ENCODE results near the gene SLC27A5.

Gene SLC27A5

DNA sequence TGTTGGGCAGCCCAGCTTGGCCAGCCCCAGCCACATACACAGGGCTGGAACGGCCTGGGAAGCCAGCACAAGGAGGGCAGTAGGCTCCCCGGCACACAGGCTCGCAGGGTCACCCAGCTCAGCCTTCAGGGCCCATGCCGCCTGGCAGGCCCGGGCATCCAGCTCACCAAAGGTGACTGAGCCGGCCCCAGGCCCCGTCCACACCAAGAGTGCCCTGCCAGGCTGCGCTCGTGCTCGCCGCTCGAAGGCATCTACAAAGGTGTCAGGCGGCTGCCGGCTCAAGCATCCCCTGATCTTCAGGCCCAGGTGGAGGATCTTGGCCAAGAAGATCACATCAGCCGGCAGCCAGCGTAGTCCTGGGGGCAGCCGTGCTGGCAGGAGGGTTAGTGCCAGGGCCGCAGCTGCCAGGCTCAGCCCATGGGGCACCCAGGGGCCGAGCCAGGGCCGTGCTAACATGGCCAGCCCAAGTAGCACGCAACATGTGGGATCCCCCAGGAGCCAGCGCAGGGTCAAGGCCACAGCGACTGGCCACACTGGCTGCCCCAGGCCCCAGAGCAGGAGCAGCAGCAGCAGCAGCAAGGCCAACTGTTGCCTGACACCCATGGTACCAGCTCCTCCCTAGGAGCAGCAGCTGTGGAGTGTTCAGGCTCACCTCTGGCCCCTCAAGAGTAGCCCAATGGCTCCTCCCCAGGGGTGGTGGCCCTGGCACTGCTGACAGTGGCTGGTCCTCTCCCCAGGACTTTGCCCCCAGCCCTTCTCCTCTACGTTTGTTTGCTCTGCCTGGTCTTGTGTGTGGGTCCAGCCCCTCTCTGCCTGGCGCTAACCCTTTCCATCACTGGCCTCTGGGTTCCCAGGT lies at the start of gene SLC27A5:
Gene SLC27A5, minus strand, starts transcription at position 640 of the 856 bp plus-strand sequence. Its CDS starts 37 bp downstream, at position 603.
- DNase-seq (ENCODE audit: low spot score), result no peak

DNA sequence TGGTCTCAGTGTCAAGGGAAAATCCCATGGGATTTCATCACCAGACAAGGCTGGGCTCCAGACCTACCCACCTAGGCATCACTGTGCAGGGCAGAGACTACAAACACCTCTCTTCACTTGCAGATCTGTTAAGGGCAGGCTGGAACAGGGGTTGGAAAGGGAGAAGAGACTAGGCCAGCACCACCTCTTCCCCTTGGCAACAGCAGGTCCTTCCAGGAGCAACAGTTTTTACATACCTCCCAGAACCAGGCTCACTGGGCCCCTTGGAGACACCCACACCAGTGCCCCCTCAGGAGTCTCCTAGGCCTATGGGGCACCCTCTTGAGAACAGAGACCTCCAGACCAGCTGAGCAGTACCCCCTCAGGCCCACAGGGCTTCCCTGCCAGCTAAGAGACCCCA lies 49.1 kb upstream of the SLC27A5 start:
- no peak for DNase-seq (ENCODE audit: low spot score)

- no peak for DNase-seq (ENCODE audit: low spot score)
Observed at GRCh38 chr19:58560007-58560887, 48.5 kb upstream of the SLC27A5 start.

GRCh38 chr19:58559275-58560006 lies 47.6 kb upstream of the SLC27A5 start:
- peak; percentile 47 for DNase-seq (ENCODE audit: low spot score)

DNA sequence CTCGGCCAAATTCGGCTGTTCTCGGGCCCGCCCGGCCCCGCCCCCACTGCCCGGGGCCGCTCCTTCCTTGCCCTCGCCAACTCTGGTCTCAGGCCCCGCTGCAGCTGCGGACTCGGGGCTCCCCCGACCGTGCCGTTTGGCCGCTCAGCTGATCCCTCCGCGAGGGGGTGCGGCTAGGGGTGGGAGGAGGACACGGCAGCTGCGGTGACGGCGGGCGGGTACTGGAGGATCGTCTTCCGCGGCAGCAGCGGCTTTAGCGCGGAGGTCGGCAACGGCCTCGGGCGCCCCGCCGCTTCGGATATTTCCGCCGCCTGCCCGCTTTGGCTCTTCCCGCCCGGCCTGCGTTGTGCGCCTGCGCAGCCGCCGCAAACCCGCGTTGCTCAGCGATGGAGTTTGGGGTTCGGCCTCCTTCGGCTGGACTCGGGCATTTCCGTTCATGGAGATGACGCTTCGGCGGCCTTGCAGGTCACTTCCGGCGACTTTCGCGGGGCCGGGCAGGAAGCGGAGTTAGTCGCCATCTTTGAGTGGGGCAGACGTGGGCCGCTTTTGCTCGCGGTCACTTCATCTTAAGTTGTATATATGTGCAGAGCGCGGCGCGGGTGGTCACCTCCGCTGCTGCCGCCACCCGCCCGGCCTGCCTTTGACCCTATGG lies 47.0 kb upstream of the SLC27A5 start:
- DNase-seq (ENCODE audit: low spot score), result peak; percentile 100

- DNase-seq (ENCODE audit: low spot score), result peak; percentile 38
Observed at GRCh38 chr19:58558066-58558622, 46.4 kb upstream of the SLC27A5 start, which contains the start of gene UBE2M. TSS of gene UBE2M (minus strand) at chr19:58558611. CDS start at chr19:58558381, 230 bp downstream.

DNA sequence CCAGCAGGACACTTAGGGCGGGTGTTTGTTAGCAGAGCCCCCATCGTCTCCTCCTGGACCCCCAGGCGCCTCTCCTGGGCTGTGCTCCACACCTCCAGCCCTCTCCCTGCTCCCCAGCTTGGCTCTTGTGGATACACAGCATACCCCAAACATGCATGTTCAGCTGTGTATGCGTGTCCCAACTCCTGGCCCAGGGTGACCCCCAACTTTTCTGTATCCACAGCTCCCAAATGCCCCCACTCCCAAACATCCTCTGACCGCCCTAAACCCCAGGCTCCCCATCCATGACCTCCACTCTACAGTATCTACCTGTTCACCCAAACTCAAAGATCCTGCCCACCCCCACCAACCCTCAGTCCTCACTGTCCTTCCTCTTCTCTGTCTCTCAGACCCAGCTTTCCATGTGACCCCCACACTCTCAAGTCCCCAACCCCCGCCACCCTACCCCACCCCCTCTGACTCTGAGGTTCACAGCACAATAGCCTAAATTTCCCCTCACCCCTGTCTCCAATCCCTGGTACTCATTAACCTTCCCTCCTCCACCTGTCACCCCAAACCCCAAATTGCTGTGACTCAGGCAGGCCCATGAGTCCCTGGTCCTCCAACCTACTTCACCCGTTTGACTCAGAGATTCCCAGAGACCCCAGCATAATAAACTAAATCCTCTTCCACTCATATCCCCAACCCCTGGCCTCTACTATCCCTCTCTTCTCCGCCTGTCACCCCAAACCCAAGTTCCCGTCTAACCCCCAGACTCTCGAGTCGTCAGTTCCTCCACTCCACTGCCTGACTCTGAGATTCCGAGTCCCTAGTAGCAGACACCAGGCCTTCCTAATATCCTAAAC lies 45.7 kb upstream of the SLC27A5 start:
- peak; percentile 15 for DNase-seq (ENCODE audit: low spot score)

- no peak for DNase-seq (ENCODE audit: low spot score)
Observed at GRCh38 chr19:58556622-58557220, 44.9 kb upstream of the SLC27A5 start.

DNA sequence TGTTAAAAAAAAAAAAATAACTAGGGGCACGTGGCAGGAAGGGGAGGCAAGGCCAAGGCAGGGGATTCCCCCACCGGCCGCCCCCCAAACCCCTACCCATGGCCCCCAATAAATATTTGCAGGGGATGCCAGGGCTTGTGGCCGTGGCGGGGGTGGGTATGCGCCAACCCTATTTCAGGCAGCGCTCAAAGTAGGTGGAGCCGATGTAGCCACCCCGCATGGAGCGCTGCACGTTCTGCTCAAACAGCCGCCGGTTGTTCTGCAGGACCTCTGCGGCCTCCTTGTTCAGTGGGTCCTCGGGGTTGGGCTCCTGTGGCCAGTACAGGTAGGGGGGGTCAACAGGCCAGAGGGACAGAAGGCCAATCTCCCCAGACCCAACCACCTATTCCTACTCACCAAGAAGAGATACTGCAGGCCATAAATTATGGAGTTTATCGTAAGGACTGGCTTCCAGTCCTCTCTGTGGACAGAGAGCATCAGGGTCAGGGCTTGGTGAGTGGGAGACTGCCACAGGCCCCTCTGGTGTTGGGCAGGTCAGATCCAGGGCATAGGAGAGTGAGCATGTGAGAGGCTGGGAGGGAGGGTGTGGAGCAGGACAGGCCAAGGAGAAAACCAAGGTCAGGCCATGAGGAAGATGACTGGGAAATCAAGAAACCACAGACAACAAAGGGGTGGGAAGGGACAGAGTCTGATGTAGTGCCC lies 44.3 kb upstream of the SLC27A5 start:
- DNase-seq (ENCODE audit: low spot score), result no peak

- DNase-seq (ENCODE audit: low spot score), result no peak
Observed at GRCh38 chr19:58555369-58555885, 43.6 kb upstream of the SLC27A5 start.

GRCh38 chr19:58554494-58555368 lies 42.9 kb upstream of the SLC27A5 start, which contains the start of gene CHMP2A:
TSS of gene CHMP2A (minus strand) at chr19:58555105. CDS start at chr19:58554212, 893 bp downstream.
- peak; percentile 97 for DNase-seq (ENCODE audit: low spot score)

DNA sequence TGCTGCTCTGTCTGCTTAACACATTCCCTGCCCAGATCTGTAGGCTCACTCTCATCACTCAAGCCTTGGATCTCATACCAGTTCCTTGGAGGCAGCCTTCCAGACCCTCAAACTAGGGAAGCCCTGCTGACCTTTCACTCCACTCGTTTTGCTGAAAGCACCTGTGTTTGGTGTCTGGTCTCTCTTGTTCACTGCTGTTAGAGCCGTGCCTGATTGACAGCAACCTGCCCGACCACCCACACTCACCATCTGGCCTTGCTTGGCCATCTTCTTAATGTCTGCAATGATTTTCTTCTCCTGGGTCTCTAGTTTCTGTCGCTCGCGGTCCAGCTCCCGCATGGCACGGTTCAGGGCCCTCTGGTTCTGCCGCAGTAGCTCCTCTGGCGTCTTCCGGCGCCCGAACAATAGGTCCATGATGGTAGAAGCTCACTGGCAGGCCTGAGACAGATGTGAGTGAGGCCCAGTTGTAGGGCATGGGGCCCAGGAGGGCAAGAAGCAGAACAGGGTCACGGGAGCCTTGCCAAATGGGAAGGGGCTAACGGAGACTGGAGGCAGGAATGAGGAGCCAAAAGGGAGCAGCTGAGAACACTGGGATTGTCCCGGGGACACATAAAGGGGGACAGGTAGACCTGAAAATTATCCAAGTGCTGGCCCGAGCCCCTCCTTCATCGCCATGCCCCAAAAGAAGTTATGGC lies 42.2 kb upstream of the SLC27A5 start:
- DNase-seq (ENCODE audit: low spot score), result no peak

GRCh38 chr19:58552655-58553054 lies 40.9 kb upstream of the SLC27A5 start:
- no peak for DNase-seq (ENCODE audit: low spot score)

GRCh38 chr19:58551577-58552471 lies 40.0 kb upstream of the SLC27A5 start:
- no peak for DNase-seq (ENCODE audit: low spot score)

GRCh38 chr19:58551123-58551497 lies 39.3 kb upstream of the SLC27A5 start:
- no peak for DNase-seq (ENCODE audit: low spot score)
